OCI-LY3 (cell line): ENCODE data around the gene EMX2.

Source experiments
- H2AFZ ChIP-seq: fragments of 200-600, 300-600 bp; shearing (Covaris generic); 2 replicates; pipeline ENCODE4 v1.6.0; 2014; ENCODE audit warnings: antibody characterized with exemption, low read depth, low read length
- H3K27ac ChIP-seq: fragments of 200-600, 300-600 bp; sonication (generic); 2 replicates; pipeline ENCODE4 v1.5.1; 2014; ENCODE audit warnings: mild to moderate bottlenecking, low read length, moderate library complexity, mixed read lengths
- H3K27me3 ChIP-seq: fragments of 200-600, 300-600 bp; sonication (generic); 2 replicates; pipeline ENCODE4 v1.6.1; 2014; ENCODE audit warnings: low read depth, low read length, mixed read lengths
- H3K36me3 ChIP-seq: fragments of 200-600, 300-600 bp; sonication (generic); replicated peaks from 2 replicates; pipeline ENCODE3; 2014; ENCODE audit warnings: low read depth, low read length, mixed read lengths
- H3K4me1 ChIP-seq: fragments of 300-600, 200-600 bp; sonication (generic); 2 replicates; pipeline ENCODE4 v1.6.1; 2014; ENCODE audit warnings: low read length, mixed read lengths
- H3K4me2 ChIP-seq: fragments of 200-600, 300-600 bp; sonication (generic); 2 replicates; pipeline ENCODE4 v1.6.1; 2014; ENCODE audit warnings: low read length, mixed read lengths
- H3K4me3 ChIP-seq: fragments of 300-600, 200-600 bp; sonication (generic); 2 replicates; pipeline ENCODE4 v1.5.1; 2014; ENCODE audit warnings: antibody characterized with exemption, mild to moderate bottlenecking, low read length, moderate library complexity
- H3K79me2 ChIP-seq: fragments of 300-600, 200-600 bp; shearing (Covaris generic); 2 replicates; pipeline ENCODE4 v1.6.1; 2014; ENCODE audit warnings: mild to moderate bottlenecking, low read length, mixed read lengths
- H3K9ac ChIP-seq: fragments of 300-600, 200-600 bp; shearing (Covaris generic); 2 replicates; pipeline ENCODE4 v1.6.0; 2014; ENCODE audit warnings: mild to moderate bottlenecking, low read length, moderate library complexity
- H3K9me3 ChIP-seq: fragments of 200-600, 300-600 bp; shearing (Covaris generic); 2 replicates; pipeline ENCODE4 v1.6.1; 2014; ENCODE audit warnings: low read length, mixed read lengths; ENCODE audit not compliant: insufficient read depth
- H4K20me1 ChIP-seq: fragments of 200-600, 300-600 bp; sonication (generic); 2 replicates; pipeline ENCODE4 v1.6.1; 2016; ENCODE audit warnings: low read length, mixed read lengths; ENCODE audit not compliant: insufficient read depth
- CTCF ChIP-seq: fragments of 200-600, 300-600 bp; sonication (generic); IDR thresholded peaks from 2 replicates; pipeline ENCODE4 v1.5.1; 2014; ENCODE audit warnings: antibody characterized with exemption, low read length, low read depth
- EZH2phosphoT487 ChIP-seq: fragments of 200-600 bp; shearing (Covaris generic); IDR thresholded peaks from 2 replicates; pipeline ENCODE4 v1.6.1; 2018; ENCODE audit warnings: antibody characterized with exemption, mixed run types, low read depth

EMX2 gene

GRCh38 chr10:117531371-117532002 is 11.1 kb upstream of the EMX2 start:
- Histone ChIP-seq H3K36me3 (no peaks in the 10 kb centered on the region), H3K4me3 (no peak overlapping the region), H3K27ac (no peak overlapping the region), H3K9ac (no peak overlapping the region), H3K4me1 (no peaks in the 10 kb centered on the region), H4K20me1 (no peaks in the 10 kb centered on the region), H3K27me3 (no peaks in the 10 kb centered on the region), H3K79me2 (no peaks in the 10 kb centered on the region), H3K4me2 (no peak overlapping the region), H2AFZ (no peak overlapping the region), H3K9me3 (no peaks in the 10 kb centered on the region)
- TF ChIP-seq CTCF (no peak), EZH2phosphoT487 (no peak)

GRCh38 chr10:117532003-117532385 is 10.6 kb upstream of the EMX2 start:
- H3K27me3 ChIP-seq, result no peaks in the 10 kb centered on the region
- no peak overlapping the region for H3K27ac ChIP-seq
- no peaks in the 10 kb centered on the region for H3K79me2 ChIP-seq
- H3K4me3 ChIP-seq, result no peak overlapping the region
- H3K4me2 ChIP-seq, result no peak overlapping the region
- H2AFZ ChIP-seq, result no peak overlapping the region
- H3K36me3 ChIP-seq, result no peaks in the 10 kb centered on the region
- no peaks in the 10 kb centered on the region for H4K20me1 ChIP-seq
- H3K4me1 ChIP-seq, result no peaks in the 10 kb centered on the region
- no peak overlapping the region for H3K9ac ChIP-seq
- H3K9me3 ChIP-seq, result no peaks in the 10 kb centered on the region
- TF ChIP-seq CTCF (no peak), EZH2phosphoT487 (no peak)

- Histone ChIP-seq H3K27me3 (no peaks in the 10 kb centered on the region), H3K79me2 (no peaks in the 10 kb centered on the region), H3K9me3 (no peaks in the 10 kb centered on the region), H3K4me3 (no peak overlapping the region), H4K20me1 (no peaks in the 10 kb centered on the region), H3K27ac (no peak overlapping the region), H3K36me3 (no peaks in the 10 kb centered on the region), H3K9ac (no peak overlapping the region), H3K4me2 (no peak overlapping the region), H2AFZ (no peak overlapping the region), H3K4me1 (no peaks in the 10 kb centered on the region)
- TF ChIP-seq EZH2phosphoT487 (no peak), CTCF (no peak)
Measured at GRCh38 chr10:117532451-117533107, 10.0 kb upstream of the EMX2 start.

- no peaks in the 10 kb centered on the region for H4K20me1 ChIP-seq
- no peak overlapping the region for H3K27ac ChIP-seq
Measured at GRCh38 chr10:117533507-117534281, 8.9 kb upstream of the EMX2 start.

More at GRCh38 chr10:117533507-117534281, 8.9 kb upstream of the EMX2 start:
- Histone ChIP-seq H3K36me3 (no peaks in the 10 kb centered on the region), H3K4me1 (no peaks in the 10 kb centered on the region), H3K9me3 (no peaks in the 10 kb centered on the region), H3K4me2 (no peak overlapping the region), H3K79me2 (no peaks in the 10 kb centered on the region), H2AFZ (no peak overlapping the region), H3K4me3 (no peak overlapping the region), H3K27me3 (no peaks in the 10 kb centered on the region), H3K9ac (no peak overlapping the region)
- TF ChIP-seq CTCF, result no peak
- no peak for TF ChIP-seq EZH2phosphoT487
